GM18861 (cell line): Measurements from ENCODE around the gene MYLK4.

Experiments used
- ATAC-seq: cut with Tn5 transposase; IDR thresholded peaks from one replicate; pipeline ENCODE4 v1.9.1; 2021; ENCODE audit not compliant: unreplicated experiment

The MYLK4 gene

GRCh38 chr6:2634139-2634964, 116.4 kb downstream of the MYLK4 start:
- ATAC-seq = peak; percentile 69

- ATAC-seq = no peak
These were observed 117.0 kb downstream of the MYLK4 start for GRCh38 chr6:2633736-2634135.

- ATAC-seq = no peak
These were observed 117.6 kb downstream of the MYLK4 start for GRCh38 chr6:2632976-2633584.

- no peak for ATAC-seq
These were observed 118.4 kb downstream of the MYLK4 start for GRCh38 chr6:2632368-2632767.

GRCh38 chr6:2630891-2631571, 119.7 kb downstream of the MYLK4 start:
- ATAC-seq = no peak

- ATAC-seq = no peak
These were observed 120.4 kb downstream of the MYLK4 start for GRCh38 chr6:2630359-2630758.

- no peak for ATAC-seq
These were observed 124.3 kb downstream of the MYLK4 start for GRCh38 chr6:2626401-2626800.

GRCh38 chr6:2625581-2625980, 125.1 kb downstream of the MYLK4 start:
- no peak for ATAC-seq

GRCh38 chr6:2624177-2624576, 126.5 kb downstream of the MYLK4 start:
- no peak for ATAC-seq

GRCh38 chr6:2623295-2623694, 127.4 kb downstream of the MYLK4 start:
- no peak for ATAC-seq

GRCh38 chr6:2622671-2623070, 128.1 kb downstream of the MYLK4 start:
- ATAC-seq = no peak

- no peak for ATAC-seq
These were observed 131.1 kb downstream of the MYLK4 start for GRCh38 chr6:2619651-2620050.

- ATAC-seq = no peak
These were observed 133.0 kb downstream of the MYLK4 start for GRCh38 chr6:2617729-2618128.

GRCh38 chr6:2616811-2617210, 133.9 kb downstream of the MYLK4 start:
- ATAC-seq = no peak

- ATAC-seq = no peak
These were observed 135.5 kb downstream of the MYLK4 start for GRCh38 chr6:2615251-2615650.

- no peak for ATAC-seq
These were observed 135.9 kb downstream of the MYLK4 start for GRCh38 chr6:2614846-2615245.

- no peak for ATAC-seq
These were observed 136.6 kb downstream of the MYLK4 start for GRCh38 chr6:2614155-2614554.
